Activated CD4-positive, alpha-beta T cell treated with anti-CD3 and anti-CD28 coated beads, Interleukin-2, amount 50 U/mL, for 16 hours (primary cell): ENCODE data around the gene GFI1B.
A peak's percentile ranks its signal among the peaks of the same experiment; 100 is the strongest.
"Not testable (repeated sequence)": the region's sequence is repeated elsewhere in the genome, so short reads cannot be mapped to it uniquely, and the experiment has no call there.

ENCODE experiments used
- DNase-seq: peaks from one replicate; pipeline ENCODE4 v3.0.0-alpha.2; 2020

Gene GFI1B

DNA sequence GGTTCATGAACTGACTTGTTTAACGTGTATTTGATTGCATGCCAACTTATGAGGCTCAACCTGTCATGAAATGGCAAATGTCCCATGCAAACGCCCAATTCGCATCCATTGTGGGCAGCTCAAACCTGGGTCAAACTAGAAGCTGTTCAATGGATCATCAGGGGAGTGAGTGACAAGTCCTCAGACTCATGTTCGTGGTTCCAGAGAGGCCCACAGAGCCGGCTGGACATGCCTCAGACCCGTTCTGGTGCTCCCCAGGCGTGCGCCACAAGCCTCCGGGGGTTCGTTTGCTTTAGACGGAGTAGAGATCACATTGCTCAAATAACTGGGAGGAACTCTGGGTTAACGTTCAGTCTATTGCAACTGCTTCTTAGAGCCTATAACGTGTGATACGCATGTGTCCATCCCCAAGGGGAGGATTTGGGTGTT lies 15.0 kb downstream of the GFI1B start:
- DNase-seq, result no peak

DNA sequence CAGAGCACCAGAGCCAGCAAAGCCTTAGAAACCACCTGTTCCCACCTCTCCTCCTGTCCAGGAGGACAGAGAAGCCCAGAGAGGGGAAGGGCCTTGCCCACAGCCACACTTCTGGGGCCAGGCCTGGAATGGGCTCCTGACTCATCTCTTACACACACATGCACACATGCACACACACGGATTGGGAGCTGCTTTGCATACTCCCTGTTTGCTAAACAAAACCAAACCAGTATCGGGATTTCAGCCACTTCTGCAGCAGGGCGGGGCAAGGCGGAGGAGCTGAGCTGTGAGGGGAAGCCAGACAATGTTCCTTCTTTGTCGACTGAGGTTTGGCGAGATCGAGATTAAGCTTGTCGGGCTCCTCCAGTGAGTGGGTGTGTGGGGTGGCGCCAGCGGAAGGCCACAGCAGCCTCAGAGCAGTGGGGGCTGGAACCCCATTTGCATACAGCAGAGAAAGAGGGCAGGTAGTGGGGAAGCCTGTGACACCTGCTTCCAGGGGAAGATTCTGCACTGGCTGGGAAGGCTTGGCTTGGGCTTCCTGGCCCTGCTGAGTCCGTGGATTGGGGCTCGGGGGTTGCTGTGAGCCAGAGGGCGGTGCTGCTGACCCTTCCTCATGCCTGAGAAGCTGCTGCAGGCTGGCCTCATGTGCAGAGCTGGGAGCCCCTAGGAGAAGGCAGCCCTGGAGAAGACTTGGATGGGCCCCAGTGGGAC lies 16.1 kb downstream of the GFI1B start:
- no peak for DNase-seq

GRCh38 chr9:132995121-132995420 lies 16.6 kb downstream of the GFI1B start:
- DNase-seq, result no peak

DNA sequence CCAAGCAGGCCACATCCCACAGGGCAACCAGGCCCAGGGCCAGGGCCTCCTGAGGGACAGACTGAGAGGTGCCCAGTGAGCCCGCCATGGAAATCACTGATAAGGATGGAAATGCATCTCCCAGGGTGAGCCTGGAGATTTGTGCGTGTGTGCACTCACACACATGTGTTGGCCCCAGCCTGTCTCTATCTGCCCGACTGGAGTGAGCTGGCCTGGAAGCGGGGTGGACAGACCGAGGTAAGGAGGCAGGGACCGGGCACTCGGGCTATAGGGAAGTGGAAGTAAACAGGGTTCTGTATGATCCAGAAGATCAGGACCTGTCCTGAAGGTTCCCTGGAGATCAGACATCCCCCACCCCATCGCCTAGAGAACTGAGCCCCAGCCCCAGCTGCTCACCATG lies 17.4 kb downstream of the GFI1B start:
- DNase-seq, result no peak

DNA sequence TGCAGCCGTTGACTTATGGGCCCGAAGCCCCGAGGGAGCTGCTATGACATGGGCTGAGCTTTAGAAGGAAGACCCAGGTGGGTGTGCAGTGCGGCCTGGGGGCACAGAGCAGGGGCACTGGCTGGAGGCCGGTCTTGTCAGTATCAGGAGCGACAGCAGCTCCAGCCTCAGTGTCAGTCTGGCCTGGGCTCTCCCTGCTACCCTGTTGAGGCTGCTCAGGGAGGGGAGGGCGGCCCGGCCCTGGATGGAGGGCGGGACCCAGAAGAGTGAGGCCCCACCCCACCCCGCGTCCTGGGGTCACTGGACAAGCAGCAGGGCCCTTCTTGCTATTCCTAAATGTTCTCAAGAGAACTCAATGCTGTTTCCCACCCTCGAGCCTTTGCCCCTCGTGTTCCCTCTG lies 18.0 kb downstream of the GFI1B start:
- DNase-seq, result no peak

GRCh38 chr9:132997591-132997990 lies 19.1 kb downstream of the GFI1B start:
- DNase-seq, result no peak

DNA sequence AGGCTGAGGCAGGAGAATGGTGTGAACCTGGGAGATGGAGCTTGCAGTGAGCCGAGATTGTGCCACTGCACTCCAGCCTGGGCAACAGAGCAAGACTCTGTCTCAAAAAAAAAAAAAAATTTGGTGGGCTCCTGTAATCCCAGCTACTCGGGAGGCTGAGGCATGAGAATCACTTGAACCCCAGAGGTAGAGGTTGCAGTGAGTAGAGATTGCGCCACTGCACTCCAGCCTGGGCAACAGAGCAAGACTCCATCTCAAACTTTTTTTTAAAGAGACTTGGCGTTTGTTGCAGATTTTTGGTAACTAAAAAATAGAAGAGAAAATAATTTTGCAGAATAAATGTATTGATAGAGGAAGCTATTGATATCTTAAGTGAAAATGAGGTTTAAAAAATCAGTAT lies 19.7 kb downstream of the GFI1B start:
- not testable (repeated sequence) for DNase-seq

GRCh38 chr9:132998831-132999635 lies 20.5 kb downstream of the GFI1B start:
- DNase-seq, result no peak

- DNase-seq, result no peak
Observed at GRCh38 chr9:133002147-133003070, 23.9 kb downstream of the GFI1B start.

DNA sequence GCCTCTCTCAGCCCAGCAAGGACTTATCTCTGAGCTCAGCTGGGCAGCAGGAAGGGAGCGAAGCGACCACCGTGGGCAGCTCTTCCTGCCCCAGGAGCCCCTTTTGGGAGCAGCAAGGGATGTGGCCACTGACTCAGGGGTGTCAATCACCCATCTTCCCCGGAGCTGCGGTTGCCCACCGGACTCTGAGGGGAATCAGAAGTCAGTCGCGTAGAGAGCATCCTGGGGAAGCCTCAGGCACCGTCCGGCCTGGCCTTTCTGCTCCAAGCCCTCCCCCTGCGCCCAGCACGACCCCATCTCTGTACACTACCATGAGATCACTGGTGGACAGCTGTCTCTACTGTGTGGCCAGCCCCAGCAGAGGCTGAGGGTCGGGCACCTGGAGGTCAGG lies 24.6 kb downstream of the GFI1B start:
- DNase-seq, result no peak

- DNase-seq, result no peak
Observed at GRCh38 chr9:133003671-133004090, 25.2 kb downstream of the GFI1B start.

- no peak for DNase-seq
Observed at GRCh38 chr9:133004091-133004998, 25.9 kb downstream of the GFI1B start.

DNA sequence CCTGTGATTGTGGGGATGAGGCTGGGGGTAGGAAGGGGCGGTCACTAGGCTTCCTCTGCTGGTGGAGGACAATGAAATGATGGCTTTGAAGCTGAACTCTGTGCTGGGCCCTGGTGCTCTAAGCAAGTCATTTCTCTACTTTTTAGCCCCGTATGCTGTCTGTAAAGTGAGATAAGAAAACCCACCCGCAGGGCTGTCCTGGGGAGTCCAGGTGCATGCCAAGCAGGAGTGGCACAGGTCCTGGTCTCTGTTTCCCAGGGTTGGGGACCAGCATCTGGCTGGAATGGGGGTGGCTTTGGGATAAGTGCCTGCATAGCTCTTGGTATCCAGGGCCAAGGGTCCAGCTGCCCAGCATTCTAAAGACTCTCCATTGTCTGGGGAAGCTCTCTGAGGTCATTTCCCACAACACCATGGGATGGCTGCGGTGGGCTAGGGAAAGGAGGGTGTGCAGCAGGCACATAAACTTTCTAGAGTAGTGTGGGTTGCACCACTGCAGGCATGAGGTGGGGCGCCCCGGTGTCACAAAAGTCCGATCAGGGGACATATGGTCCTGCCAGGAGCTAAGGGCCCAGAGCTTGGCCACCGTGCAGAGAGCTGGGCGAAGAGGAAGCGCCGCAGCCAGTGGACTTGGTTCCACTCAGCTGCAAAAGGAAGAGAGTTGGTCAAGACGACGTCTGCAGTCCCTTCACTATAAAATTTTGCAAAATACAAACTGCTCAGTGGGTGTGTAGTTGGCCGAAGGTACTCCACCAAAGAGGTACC lies 26.7 kb downstream of the GFI1B start:
- DNase-seq, result no peak

- no peak for DNase-seq
Observed at GRCh38 chr9:133005957-133006356, 27.5 kb downstream of the GFI1B start.

GRCh38 chr9:133006731-133007352 lies 28.3 kb downstream of the GFI1B start:
- DNase-seq, result no peak

DNA sequence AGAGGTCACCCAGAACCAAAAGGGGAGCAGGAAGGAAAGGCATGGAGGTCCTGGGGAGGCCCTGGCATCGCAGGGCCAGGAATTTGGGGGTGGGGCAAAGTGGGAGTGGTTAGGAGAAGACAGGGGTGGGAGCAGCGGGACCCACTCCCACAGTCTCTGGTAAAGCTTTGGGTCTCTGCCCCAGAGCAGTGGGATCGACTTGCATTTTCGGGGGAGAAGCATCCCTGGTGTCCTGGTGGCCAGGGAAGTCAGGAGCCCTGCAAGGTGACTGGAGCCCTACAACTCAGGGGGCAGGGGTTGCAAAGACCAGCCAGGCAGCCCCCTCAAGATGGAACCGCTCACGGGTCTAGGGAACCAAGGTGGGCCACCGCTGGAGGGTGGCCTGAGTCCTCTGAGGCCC lies 29.9 kb downstream of the GFI1B start:
- no peak for DNase-seq

DNA sequence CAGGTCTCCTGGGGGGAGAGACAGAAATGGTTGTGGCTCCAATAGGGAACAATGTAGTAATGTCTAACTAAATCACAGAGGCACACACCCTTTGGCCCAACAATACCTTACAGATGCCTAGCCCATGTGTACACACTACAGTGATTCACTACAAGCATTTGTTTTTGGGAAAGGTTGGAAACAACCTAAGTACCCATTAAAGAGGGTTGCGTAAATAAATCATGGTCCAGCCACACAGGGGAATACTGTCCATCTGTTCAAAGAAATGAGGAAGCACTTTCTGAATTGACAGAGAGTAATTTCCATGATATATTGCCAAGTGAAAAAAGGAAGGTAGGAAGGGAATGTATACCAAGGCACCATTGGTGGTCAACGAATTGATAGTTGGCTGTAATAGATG lies 30.3 kb downstream of the GFI1B start:
- no peak for DNase-seq

GRCh38 chr9:133009906-133010582 lies 31.6 kb downstream of the GFI1B start:
- no peak for DNase-seq

DNA sequence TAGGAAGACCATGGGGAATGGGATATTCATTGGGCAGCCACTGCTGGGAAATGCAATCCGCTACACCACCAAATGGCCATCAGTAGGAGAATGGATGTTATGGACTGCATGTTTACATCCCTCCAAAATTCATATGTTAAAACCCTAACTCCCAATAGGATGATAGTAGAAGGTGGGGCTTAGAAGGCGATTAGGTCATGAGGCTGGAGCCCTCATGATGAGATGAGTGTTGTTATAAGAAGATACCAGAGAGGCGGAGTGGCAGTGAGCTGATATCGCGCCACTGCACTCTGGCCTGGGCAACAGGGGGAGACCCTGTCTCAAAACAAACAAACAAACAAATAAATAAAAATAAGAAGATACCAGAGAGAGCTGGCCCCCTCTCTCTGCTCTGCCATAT lies 36.2 kb downstream of the GFI1B start:
- no peak for DNase-seq

DNA sequence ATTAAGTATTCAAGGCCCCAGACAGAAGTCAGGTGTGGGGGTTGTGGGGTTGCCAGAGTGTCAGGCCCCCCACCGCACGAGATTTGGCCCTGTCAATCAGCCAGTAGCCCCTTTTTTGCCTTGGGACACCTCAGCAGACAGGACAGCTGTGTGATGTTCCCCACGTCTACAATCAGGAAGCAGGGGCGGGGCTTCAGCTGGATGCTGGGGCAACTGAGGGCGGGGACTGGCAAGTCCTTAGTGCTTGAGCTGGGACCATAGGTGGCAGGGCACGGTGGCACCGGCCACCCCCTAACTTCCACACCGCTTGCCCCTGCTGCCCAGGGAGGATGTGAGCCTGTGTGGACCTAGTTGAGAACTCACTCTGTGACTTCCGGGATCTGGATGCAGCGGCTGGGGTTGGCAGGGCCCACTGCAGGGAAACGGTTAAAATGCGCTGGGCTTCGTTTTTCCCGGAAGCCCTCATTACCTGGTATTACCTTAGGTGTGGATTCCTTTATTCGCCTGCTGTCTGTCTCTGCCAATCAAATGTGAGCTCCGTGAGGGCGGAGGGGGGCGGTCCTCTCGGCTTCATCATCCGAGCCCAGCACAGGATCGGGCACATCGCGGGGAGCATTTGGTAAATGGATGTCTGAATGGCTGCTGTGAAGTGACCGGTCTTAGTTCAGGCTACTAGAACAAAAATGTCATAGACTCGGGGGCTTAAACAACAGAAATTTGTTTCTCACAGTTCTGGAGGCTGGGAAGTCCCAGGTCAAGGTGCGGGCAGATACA lies 44.8 kb downstream of the GFI1B start:
- DNase-seq, result peak; percentile 54
